LNCaP clone FGC (cell line): Measurements from ENCODE around the gene BARD1.
"Not testable (repeated sequence)": the region's sequence is repeated elsewhere in the genome, so short reads cannot be mapped to it uniquely, and the experiment has no call there.

ENCODE experiments used
- DNase-seq: peaks from one replicate; pipeline ENCODE4 v3.0.0-alpha.2; 2011; ENCODE audit warnings: low read depth
- H3K4me3 ChIP-seq: 2 replicates; pipeline ENCODE4 v1.5.1; 2011; ENCODE audit warnings: mild to moderate bottlenecking, low read depth, low read length, control low read depth
- CTCF ChIP-seq: IDR thresholded peaks from 2 replicates; pipeline ENCODE4 v1.5.1; 2012; ENCODE audit warnings: mild to moderate bottlenecking; ENCODE audit not compliant: control insufficient read depth, insufficient read depth; ENCODE audit errors: extremely low read depth

Gene BARD1

GRCh38 chr2:214801068-214801467 is 8.4 kb downstream of the BARD1 start:
- DNase-seq = no peak
- TF ChIP-seq CTCF = no peak
- H3K4me3 ChIP-seq = no peak overlapping the region

DNA sequence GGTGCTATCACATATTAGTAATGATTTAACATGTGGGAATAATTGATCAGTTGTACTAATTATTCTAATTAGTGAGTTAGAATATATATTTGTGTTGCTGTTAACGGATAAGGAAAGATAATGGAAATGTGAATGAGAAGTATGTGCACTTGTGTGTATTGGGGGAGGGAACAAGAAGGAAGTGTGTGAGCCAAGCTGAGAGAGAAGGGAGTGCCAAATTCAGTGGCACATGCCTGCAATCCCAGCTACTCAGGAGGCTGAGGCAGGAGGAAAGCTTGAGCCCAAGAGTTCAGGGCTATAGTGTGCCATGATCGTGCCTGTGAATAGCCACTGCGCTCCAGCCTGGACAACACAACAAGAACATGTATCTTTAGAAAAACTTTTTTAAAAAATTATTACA is 9.3 kb downstream of the BARD1 start:
- TF ChIP-seq CTCF = no peak
- DNase-seq = no peak
- no peak overlapping the region for H3K4me3 ChIP-seq

DNA sequence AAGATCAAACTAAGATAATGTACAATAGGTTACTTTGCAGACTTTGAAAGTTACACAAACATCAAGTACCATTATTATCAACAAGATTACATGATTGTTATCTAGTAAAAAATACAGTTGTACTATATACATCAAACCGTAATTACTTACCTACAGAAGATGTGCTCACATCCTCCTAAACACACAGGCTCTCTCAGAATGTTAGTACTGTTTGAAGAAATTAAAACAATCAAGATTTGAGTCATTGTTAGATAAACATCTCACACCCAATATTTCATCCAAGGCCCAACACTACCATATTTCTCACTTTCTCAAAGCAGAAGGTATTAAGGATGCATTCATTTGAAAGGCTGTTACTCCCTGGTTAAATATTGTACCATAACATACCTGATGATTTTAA is 12.6 kb downstream of the BARD1 start:
- no peak overlapping the region; the same call in 1 of the 2 replicates for H3K4me3 ChIP-seq
- no peak for TF ChIP-seq CTCF
- DNase-seq = no peak

DNA sequence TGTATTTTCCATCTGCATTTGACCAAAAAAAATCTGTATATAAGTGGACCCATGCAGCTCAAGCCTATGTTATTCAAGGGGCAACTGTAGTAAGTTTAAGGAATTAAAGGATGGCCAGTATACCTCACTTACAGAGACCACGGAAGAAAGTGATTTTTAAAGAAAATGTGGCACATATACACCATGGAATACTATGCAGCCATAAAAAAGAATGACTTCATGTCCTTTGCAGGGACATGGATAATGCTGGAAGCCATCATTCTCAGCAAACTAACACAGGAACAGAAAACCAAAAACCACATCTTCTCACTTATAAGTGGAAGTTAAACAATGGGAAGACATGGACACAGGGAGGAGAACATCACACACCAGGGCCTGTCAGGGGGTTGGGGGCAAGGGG is 26.3 kb downstream of the BARD1 start:
- H3K4me3 ChIP-seq, DNase-seq: not testable (repeated sequence)

DNA sequence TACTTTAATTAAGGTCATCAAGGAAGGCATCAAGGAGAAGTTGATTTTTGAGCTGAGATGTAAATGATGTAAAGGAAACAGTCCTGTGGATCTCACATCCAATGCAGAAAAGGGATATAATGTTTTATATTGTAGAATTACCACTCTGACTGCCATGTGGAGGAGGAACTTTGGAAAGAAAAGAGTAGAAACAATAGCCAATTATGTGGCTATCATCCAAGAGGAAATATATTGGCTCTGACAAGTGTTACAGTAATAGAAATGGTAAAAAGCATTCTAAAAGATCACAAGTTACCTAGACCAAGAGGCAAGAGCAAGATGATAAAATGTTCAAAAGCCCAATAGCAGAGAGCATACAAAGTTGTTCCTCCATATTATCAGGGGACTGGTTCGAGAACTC is 26.8 kb downstream of the BARD1 start:
- no peak for TF ChIP-seq CTCF
- no peak overlapping the region for H3K4me3 ChIP-seq
- no peak for DNase-seq

- no peak overlapping the region for H3K4me3 ChIP-seq
- TF ChIP-seq CTCF = no peak
- DNase-seq = no peak
Measured at GRCh38 chr2:214781226-214781625, 28.3 kb downstream of the BARD1 start.

- no peak overlapping the region for H3K4me3 ChIP-seq
- DNase-seq = no peak
- no peak for TF ChIP-seq CTCF
Measured at GRCh38 chr2:214775971-214776370, 33.5 kb downstream of the BARD1 start.

GRCh38 chr2:214774108-214774507 is 35.4 kb downstream of the BARD1 start:
- TF ChIP-seq CTCF = no peak
- DNase-seq = no peak
- H3K4me3 ChIP-seq = no peak overlapping the region
